ENCODE measurements around the gene OR5K2.

DNA sequence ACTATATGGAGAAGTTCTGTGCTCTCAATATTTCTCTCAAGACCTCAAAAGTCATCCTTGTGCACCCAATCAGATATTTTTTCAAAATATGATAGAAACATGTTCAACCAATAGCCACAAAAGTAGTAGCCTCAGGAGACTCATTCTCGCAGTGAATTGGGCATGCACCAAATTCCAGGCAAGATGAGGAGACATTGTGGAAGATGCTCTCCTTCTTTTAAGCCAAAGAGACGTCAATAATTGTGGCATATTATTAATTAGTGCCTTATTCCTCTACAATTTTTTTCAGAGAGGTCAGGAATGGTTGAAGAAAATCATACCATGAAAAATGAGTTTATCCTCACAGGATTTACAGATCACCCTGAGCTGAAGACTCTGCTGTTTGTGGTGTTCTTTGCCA is at the start of gene OR5K2:
- TF ChIP-seq POLR2A (IDR thresholded peaks at IDR 0.05) (no peak), EP300 (IDR thresholded peaks at IDR 0.05) (no peak), POLR2AphosphoS5 (IDR thresholded peaks at IDR 0.05) (no peak)
- TF ChIP-seq, protein P1, sequence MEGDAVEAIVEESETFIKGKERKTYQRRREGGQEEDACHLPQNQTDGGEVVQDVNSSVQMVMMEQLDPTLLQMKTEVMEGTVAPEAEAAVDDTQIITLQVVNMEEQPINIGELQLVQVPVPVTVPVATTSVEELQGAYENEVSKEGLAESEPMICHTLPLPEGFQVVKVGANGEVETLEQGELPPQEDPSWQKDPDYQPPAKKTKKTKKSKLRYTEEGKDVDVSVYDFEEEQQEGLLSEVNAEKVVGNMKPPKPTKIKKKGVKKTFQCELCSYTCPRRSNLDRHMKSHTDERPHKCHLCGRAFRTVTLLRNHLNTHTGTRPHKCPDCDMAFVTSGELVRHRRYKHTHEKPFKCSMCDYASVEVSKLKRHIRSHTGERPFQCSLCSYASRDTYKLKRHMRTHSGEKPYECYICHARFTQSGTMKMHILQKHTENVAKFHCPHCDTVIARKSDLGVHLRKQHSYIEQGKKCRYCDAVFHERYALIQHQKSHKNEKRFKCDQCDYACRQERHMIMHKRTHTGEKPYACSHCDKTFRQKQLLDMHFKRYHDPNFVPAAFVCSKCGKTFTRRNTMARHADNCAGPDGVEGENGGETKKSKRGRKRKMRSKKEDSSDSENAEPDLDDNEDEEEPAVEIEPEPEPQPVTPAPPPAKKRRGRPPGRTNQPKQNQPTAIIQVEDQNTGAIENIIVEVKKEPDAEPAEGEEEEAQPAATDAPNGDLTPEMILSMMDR (IDR thresholded peaks at IDR 0.05): no peak
